Neural cell (in vitro differentiated cells): ENCODE measurements around the gene LIF.

Source experiments
- EP300 ChIP-seq: fragments of 450-650 bp; conservative IDR thresholded peaks from 2 replicates; pipeline ENCODE4 v1.6.1; 2014; ENCODE audit warnings: antibody characterized with exemption, mild to moderate bottlenecking, moderate library complexity; ENCODE audit not compliant: poor library complexity, severe bottlenecking
- EZH2 ChIP-seq: fragments of 200-600, 300-800 bp; shearing (Covaris generic), sonication (generic); IDR thresholded peaks from 2 replicates; pipeline ENCODE4 v1.6.1; 2014; ENCODE audit warnings: antibody characterized with exemption, low read length, borderline replicate concordance, mild to moderate bottlenecking; ENCODE audit not compliant: insufficient read depth, poor library complexity, severe bottlenecking
- POLR2AphosphoS5 ChIP-seq: IDR thresholded peaks from 2 replicates; pipeline ENCODE4 v1.6.1; 2012
- RAD21 ChIP-seq: fragments of 450-650 bp; conservative IDR thresholded peaks from 2 replicates; pipeline ENCODE4 v1.6.1; 2014; ENCODE audit warnings: antibody characterized with exemption, mild to moderate bottlenecking, moderate library complexity
- SMC3 ChIP-seq: fragments of 450-650 bp; conservative IDR thresholded peaks from 2 replicates; pipeline ENCODE4 v1.6.1; 2014; ENCODE audit warnings: antibody characterized with exemption, mild to moderate bottlenecking, moderate library complexity; ENCODE audit not compliant: poor library complexity
- TAF1 ChIP-seq: IDR thresholded peaks from 2 replicates; pipeline ENCODE4 v1.6.1; 2012; ENCODE audit warnings: low read depth
- TF ChIP-seq, protein P1 (sequence below): fragments of 450-650 bp; IDR thresholded peaks from 2 replicates; pipeline ENCODE4 v1.5.1; 2014; ENCODE audit warnings: antibody characterized with exemption, mild to moderate bottlenecking, moderate library complexity; ENCODE audit not compliant: poor library complexity, severe bottlenecking
- TF ChIP-seq, protein P2 (sequence below): IDR thresholded peaks from 2 replicates; pipeline ENCODE4 v1.6.1; 2012; ENCODE audit warnings: borderline replicate concordance

DNA sequence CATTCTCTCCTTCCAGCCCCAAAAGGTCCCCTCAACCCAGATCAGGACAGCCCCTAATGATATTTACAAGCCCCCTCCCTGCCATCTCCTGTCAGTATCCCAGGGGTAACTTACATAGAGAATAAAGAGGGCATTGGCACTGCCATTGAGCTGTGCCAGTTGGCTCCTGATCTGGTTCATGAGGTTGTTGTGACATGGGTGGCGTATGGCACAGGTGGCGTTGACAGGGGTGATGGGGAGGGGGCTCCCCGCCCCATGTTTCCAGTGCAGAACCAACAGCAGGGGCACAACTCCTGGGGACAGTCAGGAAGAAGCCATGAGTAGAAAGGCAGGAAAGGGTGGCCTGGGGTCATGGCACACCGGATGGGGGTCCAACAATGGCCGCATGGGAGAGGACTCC lies 1.9 kb downstream of the LIF start:
- TF ChIP-seq, protein P1, sequence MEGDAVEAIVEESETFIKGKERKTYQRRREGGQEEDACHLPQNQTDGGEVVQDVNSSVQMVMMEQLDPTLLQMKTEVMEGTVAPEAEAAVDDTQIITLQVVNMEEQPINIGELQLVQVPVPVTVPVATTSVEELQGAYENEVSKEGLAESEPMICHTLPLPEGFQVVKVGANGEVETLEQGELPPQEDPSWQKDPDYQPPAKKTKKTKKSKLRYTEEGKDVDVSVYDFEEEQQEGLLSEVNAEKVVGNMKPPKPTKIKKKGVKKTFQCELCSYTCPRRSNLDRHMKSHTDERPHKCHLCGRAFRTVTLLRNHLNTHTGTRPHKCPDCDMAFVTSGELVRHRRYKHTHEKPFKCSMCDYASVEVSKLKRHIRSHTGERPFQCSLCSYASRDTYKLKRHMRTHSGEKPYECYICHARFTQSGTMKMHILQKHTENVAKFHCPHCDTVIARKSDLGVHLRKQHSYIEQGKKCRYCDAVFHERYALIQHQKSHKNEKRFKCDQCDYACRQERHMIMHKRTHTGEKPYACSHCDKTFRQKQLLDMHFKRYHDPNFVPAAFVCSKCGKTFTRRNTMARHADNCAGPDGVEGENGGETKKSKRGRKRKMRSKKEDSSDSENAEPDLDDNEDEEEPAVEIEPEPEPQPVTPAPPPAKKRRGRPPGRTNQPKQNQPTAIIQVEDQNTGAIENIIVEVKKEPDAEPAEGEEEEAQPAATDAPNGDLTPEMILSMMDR, result no peak
- TF ChIP-seq EP300 (no peak), TAF1 (no peak), EZH2 (no peak), SMC3 (no peak), POLR2AphosphoS5 (no peak), RAD21 (no peak)
- TF ChIP-seq, protein P2, sequence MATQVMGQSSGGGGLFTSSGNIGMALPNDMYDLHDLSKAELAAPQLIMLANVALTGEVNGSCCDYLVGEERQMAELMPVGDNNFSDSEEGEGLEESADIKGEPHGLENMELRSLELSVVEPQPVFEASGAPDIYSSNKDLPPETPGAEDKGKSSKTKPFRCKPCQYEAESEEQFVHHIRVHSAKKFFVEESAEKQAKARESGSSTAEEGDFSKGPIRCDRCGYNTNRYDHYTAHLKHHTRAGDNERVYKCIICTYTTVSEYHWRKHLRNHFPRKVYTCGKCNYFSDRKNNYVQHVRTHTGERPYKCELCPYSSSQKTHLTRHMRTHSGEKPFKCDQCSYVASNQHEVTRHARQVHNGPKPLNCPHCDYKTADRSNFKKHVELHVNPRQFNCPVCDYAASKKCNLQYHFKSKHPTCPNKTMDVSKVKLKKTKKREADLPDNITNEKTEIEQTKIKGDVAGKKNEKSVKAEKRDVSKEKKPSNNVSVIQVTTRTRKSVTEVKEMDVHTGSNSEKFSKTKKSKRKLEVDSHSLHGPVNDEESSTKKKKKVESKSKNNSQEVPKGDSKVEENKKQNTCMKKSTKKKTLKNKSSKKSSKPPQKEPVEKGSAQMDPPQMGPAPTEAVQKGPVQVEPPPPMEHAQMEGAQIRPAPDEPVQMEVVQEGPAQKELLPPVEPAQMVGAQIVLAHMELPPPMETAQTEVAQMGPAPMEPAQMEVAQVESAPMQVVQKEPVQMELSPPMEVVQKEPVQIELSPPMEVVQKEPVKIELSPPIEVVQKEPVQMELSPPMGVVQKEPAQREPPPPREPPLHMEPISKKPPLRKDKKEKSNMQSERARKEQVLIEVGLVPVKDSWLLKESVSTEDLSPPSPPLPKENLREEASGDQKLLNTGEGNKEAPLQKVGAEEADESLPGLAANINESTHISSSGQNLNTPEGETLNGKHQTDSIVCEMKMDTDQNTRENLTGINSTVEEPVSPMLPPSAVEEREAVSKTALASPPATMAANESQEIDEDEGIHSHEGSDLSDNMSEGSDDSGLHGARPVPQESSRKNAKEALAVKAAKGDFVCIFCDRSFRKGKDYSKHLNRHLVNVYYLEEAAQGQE, result no peak
